ENCODE data around the gene PLSCR2.
"Not testable (repeated sequence)": the region's sequence is repeated elsewhere in the genome, so short reads cannot be mapped to it uniquely, and the experiment has no call there.

The PLSCR2 gene

DNA sequence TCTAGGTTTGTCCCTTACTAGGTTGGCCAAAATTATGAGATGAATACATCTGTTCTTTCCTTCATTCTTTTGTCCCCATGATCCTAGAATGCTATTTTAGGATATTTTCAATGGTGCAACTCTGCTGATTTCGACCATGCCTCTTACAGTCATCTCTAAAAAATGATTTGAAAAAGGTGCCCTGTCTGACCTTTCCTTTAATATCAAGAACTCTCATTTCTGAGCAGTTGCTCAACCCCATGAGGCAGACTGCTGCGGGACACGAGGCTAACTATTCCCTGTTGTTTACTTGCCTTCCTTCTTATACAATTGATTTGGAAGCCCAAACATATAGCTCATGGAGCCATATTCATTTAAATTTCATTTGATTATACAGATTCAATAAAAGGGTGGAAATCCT is 14.6 kb downstream of the PLSCR2 start:
- DNase-seq (ENCODE audit: extremely low spot score), result no peak
- ChIA-PET POLR2A (no interaction called here), CTCF (no interaction called here)
- TF ChIP-seq, protein P1, sequence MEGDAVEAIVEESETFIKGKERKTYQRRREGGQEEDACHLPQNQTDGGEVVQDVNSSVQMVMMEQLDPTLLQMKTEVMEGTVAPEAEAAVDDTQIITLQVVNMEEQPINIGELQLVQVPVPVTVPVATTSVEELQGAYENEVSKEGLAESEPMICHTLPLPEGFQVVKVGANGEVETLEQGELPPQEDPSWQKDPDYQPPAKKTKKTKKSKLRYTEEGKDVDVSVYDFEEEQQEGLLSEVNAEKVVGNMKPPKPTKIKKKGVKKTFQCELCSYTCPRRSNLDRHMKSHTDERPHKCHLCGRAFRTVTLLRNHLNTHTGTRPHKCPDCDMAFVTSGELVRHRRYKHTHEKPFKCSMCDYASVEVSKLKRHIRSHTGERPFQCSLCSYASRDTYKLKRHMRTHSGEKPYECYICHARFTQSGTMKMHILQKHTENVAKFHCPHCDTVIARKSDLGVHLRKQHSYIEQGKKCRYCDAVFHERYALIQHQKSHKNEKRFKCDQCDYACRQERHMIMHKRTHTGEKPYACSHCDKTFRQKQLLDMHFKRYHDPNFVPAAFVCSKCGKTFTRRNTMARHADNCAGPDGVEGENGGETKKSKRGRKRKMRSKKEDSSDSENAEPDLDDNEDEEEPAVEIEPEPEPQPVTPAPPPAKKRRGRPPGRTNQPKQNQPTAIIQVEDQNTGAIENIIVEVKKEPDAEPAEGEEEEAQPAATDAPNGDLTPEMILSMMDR (IDR thresholded peaks at IDR 0.05; ENCODE audit: control extremely low read depth, extremely low read depth, low read depth, missing control alignments), result no peak

DNA sequence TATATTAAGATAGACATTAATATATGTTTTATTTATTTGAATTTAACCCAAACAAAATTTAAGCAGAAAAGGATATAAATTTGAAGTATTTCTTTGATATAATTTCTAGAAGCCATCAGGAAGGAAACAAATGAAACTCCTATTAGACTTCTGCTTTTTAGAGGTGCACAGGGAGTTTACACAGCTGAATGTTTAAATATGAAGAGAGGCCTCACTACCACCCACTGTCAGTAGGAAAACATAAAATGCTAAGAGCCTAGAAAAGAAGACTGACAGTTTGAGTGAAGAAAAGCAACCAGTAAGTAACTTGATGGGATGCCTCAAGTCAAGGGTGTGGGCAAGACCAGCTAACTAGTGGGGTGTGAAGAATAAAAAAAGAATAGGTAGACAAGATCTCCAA is 19.7 kb downstream of the PLSCR2 start:
- ChIA-PET POLR2A (no interaction called here), CTCF (no interaction called here)
- TF ChIP-seq, protein P1 (IDR thresholded peaks at IDR 0.05; ENCODE audit: control extremely low read depth, extremely low read depth, low read depth, missing control alignments), result no peak
- no peak for DNase-seq (ENCODE audit: extremely low spot score)

DNA sequence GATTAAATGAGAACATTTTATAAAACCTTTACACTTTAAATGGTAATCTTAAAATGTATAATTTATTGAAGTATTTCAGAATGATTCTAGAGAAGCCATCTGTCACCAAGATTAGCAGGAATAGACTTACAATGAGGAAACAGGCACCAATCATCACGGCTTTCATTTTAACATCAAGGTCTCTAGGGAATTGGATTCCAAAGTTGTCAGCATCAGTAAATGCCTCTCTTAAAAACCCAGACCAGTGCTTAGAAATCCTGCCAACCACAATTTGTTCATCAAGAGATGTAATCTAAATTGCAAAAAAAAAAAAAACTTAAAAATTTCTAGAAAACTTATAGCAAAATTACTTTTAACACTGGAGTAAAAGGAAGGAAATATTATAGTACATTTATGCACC is 20.3 kb downstream of the PLSCR2 start:
- CTCF ChIA-PET, result no interaction called here
- POLR2A ChIA-PET, result no interaction called here
- TF ChIP-seq, protein P1 (IDR thresholded peaks at IDR 0.05; ENCODE audit: control extremely low read depth, extremely low read depth, low read depth, missing control alignments), result no peak
- DNase-seq (ENCODE audit: extremely low spot score), result no peak

DNA sequence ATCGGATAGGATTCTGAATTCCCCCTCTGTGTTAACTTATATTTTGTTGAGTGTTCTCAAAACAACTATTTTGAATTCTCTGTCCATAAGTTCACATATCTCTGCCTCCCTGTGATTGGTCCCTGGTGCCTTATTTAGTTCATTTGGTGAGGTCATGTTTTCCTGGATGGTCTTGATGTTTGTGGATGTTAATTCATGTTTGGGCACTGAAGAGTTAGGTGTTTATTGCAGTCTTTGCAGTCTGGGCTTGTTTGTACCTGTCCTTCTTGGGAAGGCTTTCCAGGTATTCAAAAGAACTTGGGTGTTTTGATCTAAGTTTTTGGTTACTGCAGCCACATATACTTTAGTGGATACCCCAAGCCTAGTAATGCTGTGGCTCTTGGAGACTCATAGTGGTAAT is 23.3 kb downstream of the PLSCR2 start:
- POLR2A ChIA-PET, result no interaction called here
- no peak for DNase-seq (ENCODE audit: extremely low spot score)
- TF ChIP-seq, protein P1 (IDR thresholded peaks at IDR 0.05; ENCODE audit: control extremely low read depth, extremely low read depth, low read depth, missing control alignments), result no peak
- CTCF ChIA-PET, result no interaction called here

DNA sequence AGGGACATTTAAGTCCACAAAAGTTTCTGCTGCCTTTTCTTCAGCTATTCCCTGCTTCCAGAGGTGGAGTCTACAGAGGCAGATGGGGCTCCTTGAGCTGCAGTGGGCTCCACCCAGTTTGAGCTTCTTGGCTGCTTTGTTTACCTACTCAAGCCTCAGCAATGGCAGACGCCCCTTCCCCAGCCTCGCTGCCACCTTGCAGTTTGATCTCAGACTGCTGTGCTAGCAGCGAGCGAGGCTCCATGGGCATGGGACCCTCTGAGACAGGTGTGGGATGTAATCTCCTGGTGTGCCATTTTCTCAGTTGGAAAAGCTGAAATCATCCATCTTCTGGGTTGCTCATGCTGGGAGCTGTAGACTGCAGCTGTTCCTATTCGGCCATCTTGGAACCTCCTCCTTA is 29.1 kb downstream of the PLSCR2 start:
- CTCF ChIA-PET, result interaction anchor here (1.3 kb wide), 1 partner anchor 10 kb away, joined by 3 read pairs; no protein-coding TSS in a partner anchor
- DNase-seq (ENCODE audit: extremely low spot score); POLR2A ChIA-PET: not testable (repeated sequence)

DNA sequence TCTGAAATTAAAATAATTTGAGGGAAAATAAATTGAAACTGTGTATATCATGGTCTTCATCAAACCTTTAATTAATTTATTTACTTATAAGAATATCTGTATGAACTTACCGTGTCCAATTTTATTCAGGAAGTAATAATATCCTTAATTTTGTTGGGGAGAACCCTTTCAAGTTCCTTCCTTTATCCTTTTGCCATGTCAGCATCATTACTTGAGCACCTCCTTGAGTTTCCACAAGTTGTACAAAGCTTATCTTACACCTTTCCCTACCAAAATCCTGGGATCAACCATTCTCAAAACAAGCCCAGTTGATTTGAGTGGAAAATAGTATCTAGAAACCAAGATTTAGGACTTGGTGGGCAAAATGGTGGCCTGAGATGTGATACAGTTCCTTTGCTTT is 37.3 kb downstream of the PLSCR2 start:
- POLR2A ChIA-PET, result no interaction called here
- CTCF ChIA-PET, result no interaction called here
- DNase-seq (ENCODE audit: extremely low spot score), result no peak
- TF ChIP-seq, protein P1 (IDR thresholded peaks at IDR 0.05; ENCODE audit: control extremely low read depth, extremely low read depth, low read depth, missing control alignments), result no peak

DNA sequence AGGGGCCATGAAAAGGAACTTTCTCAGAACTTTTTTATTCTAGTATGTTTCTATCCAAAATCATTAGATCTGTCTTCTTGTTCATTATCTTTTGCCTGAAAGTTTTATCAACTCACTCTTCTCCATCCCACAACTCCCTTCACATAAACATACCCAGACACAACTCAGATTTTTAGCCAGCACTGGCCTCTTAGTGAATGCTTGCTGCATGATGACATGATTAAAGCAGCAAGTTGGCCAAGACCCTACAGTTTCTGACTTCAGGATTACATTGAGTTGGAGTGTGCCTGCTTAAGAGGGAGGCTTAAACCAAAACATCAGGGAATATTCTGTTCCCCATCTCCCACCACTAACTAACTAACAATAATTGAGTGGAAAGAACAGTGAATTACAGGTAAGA is 38.1 kb downstream of the PLSCR2 start:
- CTCF ChIA-PET, result no interaction called here
- TF ChIP-seq, protein P1 (IDR thresholded peaks at IDR 0.05; ENCODE audit: control extremely low read depth, extremely low read depth, low read depth, missing control alignments), result no peak
- DNase-seq (ENCODE audit: extremely low spot score), result no peak
- POLR2A ChIA-PET, result no interaction called here

Measured in GM10248 (cell line).